GM21515 (cell line): ENCODE results near the gene ZNF618.
"Not testable (repeated sequence)": the region's sequence is repeated elsewhere in the genome, so short reads cannot be mapped to it uniquely, and the experiment has no call there.

Experiments
- ATAC-seq: cut with Tn5 transposase; IDR thresholded peaks from one replicate; pipeline ENCODE4 v1.9.1; 2021; ENCODE audit not compliant: unreplicated experiment

ZNF618 gene

GRCh38 chr9:113984639-113985380 lies 108.7 kb downstream of the ZNF618 start:
- no peak for ATAC-seq

GRCh38 chr9:113985968-113986585 lies 110.0 kb downstream of the ZNF618 start:
- ATAC-seq, result no peak

- ATAC-seq, result no peak
Measured at GRCh38 chr9:113986931-113987330, 110.8 kb downstream of the ZNF618 start.

GRCh38 chr9:113987526-113987925 lies 111.4 kb downstream of the ZNF618 start:
- ATAC-seq, result no peak

GRCh38 chr9:113988385-113989016 lies 112.4 kb downstream of the ZNF618 start:
- no peak for ATAC-seq

- no peak for ATAC-seq
Measured at GRCh38 chr9:113989017-113989713, 113.1 kb downstream of the ZNF618 start.

GRCh38 chr9:113989714-113990569 lies 113.8 kb downstream of the ZNF618 start:
- ATAC-seq, result no peak

GRCh38 chr9:113990570-113990907 lies 114.4 kb downstream of the ZNF618 start:
- no peak for ATAC-seq

GRCh38 chr9:113990975-113991471 lies 114.9 kb downstream of the ZNF618 start:
- ATAC-seq, result no peak

- ATAC-seq, result no peak
Measured at GRCh38 chr9:113991714-113992113, 115.6 kb downstream of the ZNF618 start.

- ATAC-seq, result no peak
Measured at GRCh38 chr9:113992276-113992951, 116.3 kb downstream of the ZNF618 start.

- ATAC-seq, result no peak
Measured at GRCh38 chr9:113992994-113993393, 116.9 kb downstream of the ZNF618 start.

GRCh38 chr9:113993838-113994540 lies 117.9 kb downstream of the ZNF618 start:
- no peak for ATAC-seq

GRCh38 chr9:113995401-113995800 lies 119.3 kb downstream of the ZNF618 start:
- ATAC-seq, result no peak

- no peak for ATAC-seq
Measured at GRCh38 chr9:113995963-113996362, 119.9 kb downstream of the ZNF618 start.

- no peak for ATAC-seq
Measured at GRCh38 chr9:113996531-113997001, 120.5 kb downstream of the ZNF618 start.

GRCh38 chr9:113997064-113997463 lies 121.0 kb downstream of the ZNF618 start:
- not testable (repeated sequence) for ATAC-seq

GRCh38 chr9:113997610-113998009 lies 121.5 kb downstream of the ZNF618 start:
- no peak for ATAC-seq

- ATAC-seq, result no peak
Measured at GRCh38 chr9:113998114-113998513, 122.0 kb downstream of the ZNF618 start.
